HepG2 (cell line): ENCODE data around the gene RNF208. TPM values are rescaled to one million over a fixed set of nuclear protein-coding genes. Genes with fewer than 3 reads are reported as not detected.

Experiments
- ATAC-seq: fragments of 200-7000 bp; cut with Tn5 transposase; 3 replicates; pipeline ENCODE4 v1.9.1; 2020; ENCODE audit warnings: mild to moderate bottlenecking, moderate library complexity
- BruUV-seq: library from RNA; stranded (reverse); fragments of 400-500 nt; replicated peaks from 2 replicates; lab custom pipeline; 2021; lab: Mats Ljungman, UMichigan
- CTCF ChIA-PET: fragments of 300-600 bp; formaldehyde crosslinking; extraction: SDS; loops from one replicate; lab custom pipeline; 2021; ENCODE audit warnings: low total read pairs, inconsistent platforms, low intra/inter-chr PET ratio; lab: Yijun Ruan, JAX
- POLR2A ChIA-PET: fragments of 350-600 bp; sonication (Branson Sonifier 250); formaldehyde crosslinking; loops from one replicate; lab custom pipeline; 2020; ENCODE audit warnings: antibody characterized with exemption, inconsistent platforms; lab: Yijun Ruan, JAX
- DNase-seq: peaks from one replicate; pipeline ENCODE4 v3.0.0-alpha.2; 2015; ENCODE audit warnings: low spot score
- FAIRE-seq: peaks from 3 replicates; lab custom pipeline; 2011; peaks lifted over from hg19 to GRCh38; lab: Jason Lieb, UNC
- H2AFZ ChIP-seq: one replicate; pipeline ENCODE4 v1.6.1; 2011; ENCODE audit warnings: low read length, inconsistent platforms
- H3K27ac ChIP-seq: fragments of 300-600 bp; 3 replicates; pipeline ENCODE4 v1.8.0; 2011; ENCODE audit warnings: mixed run types, mild to moderate bottlenecking, mixed read lengths, low read length, inconsistent platforms; ENCODE audit not compliant: insufficient read depth; ENCODE audit errors: extremely low read length
- H3K27me3 ChIP-seq, 2 experiments: fragments of 200-600 bp in 1 of 2; 2 replicates in 1 of 2; 3 replicates in 1 of 2; pipeline versions ENCODE4 v1.6.0 to v1.8.0; 2011; ENCODE audit warnings: low read length in 2 of 2, mild to moderate bottlenecking in 2 of 2, moderate library complexity in 2 of 2, inconsistent platforms in 1 of 2; ENCODE audit not compliant: insufficient read depth in 2 of 2, control insufficient read depth in 1 of 2
- H3K36me3 ChIP-seq, 2 experiments: fragments of 200-600 bp in 1 of 2; replicated peaks in 1 of 2; 2 replicates in 1 of 2; 3 replicates in 1 of 2; pipeline versions ENCODE4 v1.5.1 to v1.8.0; 2011; ENCODE audit warnings: low read length in 2 of 2, inconsistent platforms in 1 of 2; ENCODE audit not compliant: insufficient read depth in 2 of 2, control insufficient read depth in 1 of 2
- H3K4me1 ChIP-seq: 2 replicates; pipeline ENCODE4 v1.5.1; 2012; ENCODE audit warnings: low read length, inconsistent platforms; ENCODE audit not compliant: insufficient read depth
- H3K4me2 ChIP-seq: 2 replicates; pipeline ENCODE4 v1.6.0; 2011; ENCODE audit warnings: low read depth, low read length, inconsistent platforms
- H3K4me3 ChIP-seq, 3 experiments: fragments of 200-600 bp in 1 of 3; sonication (generic), shearing (Covaris generic) in 1 of 3; replicated peaks in 1 of 3; 2 replicates each; pipeline ENCODE4 v1.5.1; 2011 to 2016; ENCODE audit warnings: low read length in 3 of 3, inconsistent platforms in 2 of 3, low read depth in 2 of 3, mild to moderate bottlenecking in 2 of 3, control low read depth in 1 of 3, mixed read lengths in 1 of 3; ENCODE audit not compliant: insufficient read depth in 1 of 3
- H3K79me2 ChIP-seq: one replicate; pipeline ENCODE4 v1.6.1; 2011; ENCODE audit warnings: low read length, inconsistent platforms; ENCODE audit not compliant: insufficient read depth
- H3K9ac ChIP-seq: 2 replicates; pipeline ENCODE4 v1.6.0; 2011; ENCODE audit warnings: mild to moderate bottlenecking, low read depth, low read length, inconsistent platforms; ENCODE audit not compliant: insufficient read depth
- H3K9me3 ChIP-seq: 2 replicates; pipeline ENCODE4 v1.5.1; 2012; ENCODE audit warnings: mild to moderate bottlenecking, low read length
- H4K20me1 ChIP-seq: 2 replicates; pipeline ENCODE4 v1.6.0; 2011; ENCODE audit warnings: inconsistent platforms, mild to moderate bottlenecking, low read length, moderate library complexity; ENCODE audit not compliant: insufficient read depth
- AGO2 ChIP-seq: fragments of 200-400 bp; formaldehyde crosslinking; optimal IDR thresholded peaks from 2 replicates; pipeline ENCODE3; 2017; ENCODE audit warnings: mild to moderate bottlenecking, low read depth, low read length, moderate library complexity
- AKAP8 ChIP-seq: sonication (generic); formaldehyde crosslinking; IDR thresholded peaks from 2 replicates; pipeline ENCODE4 v1.5.1; 2020; ENCODE audit warnings: mild to moderate bottlenecking, missing genetic modification reagents
- ARID5B ChIP-seq: IDR thresholded peaks from 2 replicates; pipeline ENCODE4 v1.4.0; 2020; ENCODE audit warnings: mild to moderate bottlenecking, missing genetic modification reagents
- KDM2A ChIP-seq: sonication (generic); formaldehyde crosslinking; IDR thresholded peaks from 2 replicates; pipeline ENCODE4 v1.4.0; 2020; ENCODE audit warnings: low read depth, missing genetic modification reagents, borderline replicate concordance
- KDM5B ChIP-seq: sonication (generic); formaldehyde crosslinking; IDR thresholded peaks from 2 replicates; pipeline ENCODE4 v1.4.0; 2020; ENCODE audit warnings: missing genetic modification reagents, mild to moderate bottlenecking, borderline replicate concordance
- POGK ChIP-seq: sonication (generic); formaldehyde crosslinking; conservative IDR thresholded peaks from 2 replicates; pipeline ENCODE4 v1.8.0; 2022; ENCODE audit warnings: mild to moderate bottlenecking, moderate library complexity, missing genetic modification reagents
- TCF12 ChIP-seq, 2 experiments: fragments of 450-650 bp in 1 of 2; sonication (generic) in 1 of 2; formaldehyde crosslinking in 1 of 2; IDR thresholded peaks; 2 replicates each; pipeline versions ENCODE4 v1.6.1 to v1.8.0; 2017 to 2022; ENCODE audit warnings: antibody characterized with exemption in 1 of 2, mild to moderate bottlenecking in 1 of 2, missing genetic modification reagents in 1 of 2, moderate library complexity in 1 of 2
- ZC3H13 ChIP-seq: sonication (generic); formaldehyde crosslinking; IDR thresholded peaks from 2 replicates; pipeline ENCODE4 v1.8.1; 2023; ENCODE audit warnings: mild to moderate bottlenecking, missing genetic modification reagents, moderate library complexity
- ZFY ChIP-seq: sonication (generic); formaldehyde crosslinking; IDR thresholded peaks from 2 replicates; pipeline ENCODE4 v1.4.0; 2020; ENCODE audit warnings: missing genetic modification reagents
- ZNF121 ChIP-seq: sonication (generic); formaldehyde crosslinking; IDR thresholded peaks from 2 replicates; pipeline ENCODE4 v1.5.0; 2020; ENCODE audit warnings: mild to moderate bottlenecking, missing genetic modification reagents
- ZNF329 ChIP-seq: sonication (generic); formaldehyde crosslinking; IDR thresholded peaks from 2 replicates; pipeline ENCODE4 v1.9.0; 2021; ENCODE audit warnings: low read depth, mild to moderate bottlenecking, missing genetic modification reagents
- ZNF468 ChIP-seq: sonication (generic); formaldehyde crosslinking; IDR thresholded peaks from 2 replicates; pipeline ENCODE4 v1.8.0; 2022; ENCODE audit warnings: mild to moderate bottlenecking, moderate library complexity, missing genetic modification reagents
- ZNF546 ChIP-seq: sonication (generic); formaldehyde crosslinking; conservative IDR thresholded peaks from 2 replicates; pipeline ENCODE4 v1.8.1; 2023; ENCODE audit warnings: mild to moderate bottlenecking, missing genetic modification reagents
- ZNF557 ChIP-seq: sonication (generic); formaldehyde crosslinking; IDR thresholded peaks from 2 replicates; pipeline ENCODE4 v1.4.0; 2020; ENCODE audit warnings: missing genetic modification reagents
- ZNF678 ChIP-seq: sonication (generic); formaldehyde crosslinking; IDR thresholded peaks from 2 replicates; pipeline ENCODE4 v1.4.0; 2020; ENCODE audit warnings: mild to moderate bottlenecking, missing genetic modification reagents
- ZNF780A ChIP-seq: sonication (generic); formaldehyde crosslinking; IDR thresholded peaks from 2 replicates; pipeline ENCODE4 v1.8.0; 2022; ENCODE audit warnings: mild to moderate bottlenecking, missing genetic modification reagents, moderate library complexity
- ZSCAN25 ChIP-seq: sonication (generic); formaldehyde crosslinking; IDR thresholded peaks from 2 replicates; pipeline ENCODE4 v1.8.0; 2022; ENCODE audit warnings: mild to moderate bottlenecking, missing genetic modification reagents
- WGBS: methylation state at CpG from one replicate; pipeline ENCODE4 v1.1.6; 2017; ENCODE audit warnings: low lambda C conversion rate; 5-methylcytosine and 5-hydroxymethylcytosine counted together
- in situ Hi-C: cut with HindIII; loops from 2 replicates; pipeline ENCODE4 v1.10.0; 2017; ENCODE audit warnings: low pct_unique_long_range_greater_than_20kb; ENCODE audit not compliant: extremely low pct_ligation_motif_present
- intact Hi-C: fragments of 100-400 bp; cut with micrococcal nuclease; formaldehyde crosslinking; loops from one replicate; pipeline ENCODE4 v1.10.0; 2022; ENCODE audit not compliant: unreplicated experiment
- polyA plus RNA-seq, 8 experiments: library from polyadenylated mRNA; depleted of rRNA in 3 of 8; stranded (reverse) in 7 of 8; unstranded in 1 of 8; fragments of >200 nt; fragmentation: Illumina TruSeq in 4 of 8; extraction: Trizol in 4 of 8; gene quantifications; 2 replicates each; pipeline versions ENCODE4 v1.2.1 to v1.2.3, GENCODE V29; 2011 to 2016; ENCODE audit warnings: low read depth in 4 of 8, missing spikeins in 1 of 8, mixed read lengths in 1 of 8; ENCODE audit not compliant: insufficient read depth in 1 of 8
- total RNA-seq, 5 experiments: library from RNA; depleted of rRNA; stranded (reverse); fragments of >200 nt; fragmentation: Illumina TruSeq; extraction: Trizol; gene quantifications; 2 replicates each; pipeline ENCODE4 v1.2.3, GENCODE V29; 2016; ENCODE audit warnings: low read depth in 1 of 5

The RNF208 gene
- total and polyA plus RNA-seq, 2 of the 13 experiments (the other 11 are each of a cell fraction or from before 2014, with no cell fraction given), result 1.6 to 2.1 TPM

GRCh38 chr9:137228968-137229896 is 7.2 kb upstream of the RNF208 start:
- peak overlapping the region; percentile 75 for H3K27ac ChIP-seq
- ChIA-PET CTCF (no interaction called here), POLR2A (interaction anchor here (0.9 to 2.7 kb wide), 13 partner anchors 9 to 143 kb away, joined by 3 to 16 read pairs (median 6); partner anchors contain the start of genes ANAPC2, MAN1B1, SSNA1 and TOR4A)
- H3K4me3 ChIP-seq, result peak overlapping the region; percentile 53 to 72 (median 62)
- peak overlapping the region; percentile 96 for H3K4me2 ChIP-seq
- ATAC-seq (peak; percentile 6), FAIRE-seq (no peak), DNase-seq (no peak)
- intact Hi-C loops, result no loop called here
- in situ Hi-C loops, result loop anchor here (5.0 kb wide), 2 partner anchors 42 to 117 kb away; partner anchors contain the start of genes ANAPC2, DPP7 and SSNA1
- no peaks in the 10 kb centered on the region for H3K9me3 ChIP-seq
- no peak overlapping the region for H2AFZ ChIP-seq
- H3K4me1 ChIP-seq, result peaks cover 75% of the 10 kb centered on the region
- no peaks in the 10 kb centered on the region for H3K79me2 ChIP-seq
- no peaks in the 10 kb centered on the region for H4K20me1 ChIP-seq
- no peaks in the 10 kb centered on the region for H3K36me3 ChIP-seq
- 16% methylated on average over 8 of the region's 27 CpGs for WGBS
- BruUV-seq, result no TSS peak
- H3K9ac ChIP-seq, result peak overlapping the region; percentile 65
- H3K27me3 ChIP-seq, result no peaks in the 10 kb centered on the region
- TF ChIP-seq ARID5B (CRISPR knock-in tag) (no peak), ZNF678 (CRISPR knock-in tag) (no peak), ZFY (CRISPR knock-in tag) (peak; percentile 70; the same call in 1 of the 2 replicates), POGK (CRISPR knock-in tag) (no peak), ZNF780A (no peak), ZNF121 (CRISPR knock-in tag) (peak; percentile 82), ZSCAN25 (CRISPR knock-in tag) (peak; percentile 58; the same call in 1 of the 2 replicates), ZNF557 (CRISPR knock-in tag) (0 out of 2 replicates have a peak, but pooled peaks have one; percentile 53), ZC3H13 (CRISPR knock-in tag) (peak; percentile 77), ZNF546 (CRISPR knock-in tag) (peak; percentile 60; the same call in 1 of the 2 replicates), AGO2 (peak; percentile 67), TCF12 (IDR thresholded peaks at IDR 0.05) (no peak), TCF12 (CRISPR knock-in tag; IDR thresholded peaks at IDR 0.05) (0 out of 2 replicates have a peak, but pooled peaks have one; percentile 12), ZNF329 (CRISPR knock-in tag) (no peak), KDM5B (peak; percentile 34; the same call in 1 of the 2 replicates), KDM2A (CRISPR knock-in tag) (peak; percentile 67; the same call in 1 of the 2 replicates), ZNF468 (0 out of 2 replicates have a peak, but pooled peaks have one; percentile 68), AKAP8 (peak; percentile 75; the same call in 1 of the 2 replicates)
